GM12874 (cell line): ENCODE results near the gene RBBP7.

ENCODE experiments used
- CTCF ChIP-seq: IDR thresholded peaks from 2 replicates; pipeline ENCODE4 v1.5.1; 2011; ENCODE audit warnings: low read depth, mild to moderate bottlenecking, control low read depth, low read length, moderate library complexity; ENCODE audit not compliant: insufficient read depth

The RBBP7 gene

GRCh38 chrX:16814597-16814996, 55.6 kb downstream of the RBBP7 start:
- no peak for TF ChIP-seq CTCF

GRCh38 chrX:16807976-16808542, 62.1 kb downstream of the RBBP7 start:
- TF ChIP-seq CTCF, result no peak

GRCh38 chrX:16807548-16807947, 62.6 kb downstream of the RBBP7 start:
- TF ChIP-seq CTCF, result peak; percentile 18; the same call in 1 of the 2 replicates

- no peak for TF ChIP-seq CTCF
These were observed 65.2 kb downstream of the RBBP7 start for GRCh38 chrX:16804923-16805464.

- no peak for TF ChIP-seq CTCF
These were observed 72.3 kb downstream of the RBBP7 start for GRCh38 chrX:16797841-16798240.

- no peak for TF ChIP-seq CTCF
These were observed 72.8 kb downstream of the RBBP7 start for GRCh38 chrX:16797358-16797757.

- no peak for TF ChIP-seq CTCF
These were observed 73.9 kb downstream of the RBBP7 start for GRCh38 chrX:16796298-16796697.
